Aorta (tissue), 5 donors: Measurements from ENCODE around the gene BRIX1. TPM values are rescaled to one million over a fixed set of nuclear protein-coding genes. Genes with fewer than 3 reads are reported as not detected.
"Not testable (repeated sequence)": the region's sequence is repeated elsewhere in the genome, so short reads cannot be mapped to it uniquely, and the experiment has no call there.

ENCODE experiments used
- ATAC-seq: fragments of 200-7000 bp; cut with Tn5 transposase; one replicate; pipeline ENCODE4 v1.9.1; 2022; ENCODE audit warnings: moderate library complexity; ENCODE audit not compliant: low FRiP score
- DNase-seq, 2 donors: peaks; one replicate each; pipeline ENCODE4 v3.0.0-alpha.2; 2020
- H3K27ac ChIP-seq, 2 donors: one replicate each; pipeline ENCODE4 v1.5.1; 2013; ENCODE audit warnings: low read length in 2 of 2, mild to moderate bottlenecking in 2 of 2, moderate library complexity in 2 of 2, control low read depth in 1 of 2, inconsistent platforms in 1 of 2, low read depth in 1 of 2
- H3K27me3 ChIP-seq, 2 donors: one replicate each; pipeline ENCODE4 v1.6.1; 2013; ENCODE audit warnings: control low read depth in 1 of 2, low read length in 1 of 2, mild to moderate bottlenecking in 1 of 2, moderate library complexity in 1 of 2; ENCODE audit not compliant: insufficient read depth in 2 of 2, control insufficient read depth in 1 of 2
- H3K36me3 ChIP-seq, 2 donors: one replicate each; pipeline ENCODE4 v1.6.1; 2013; ENCODE audit warnings: control low read depth in 1 of 2, low read length in 1 of 2, mild to moderate bottlenecking in 1 of 2; ENCODE audit not compliant: insufficient read depth in 2 of 2, control insufficient read depth in 1 of 2
- H3K4me1 ChIP-seq, 2 donors: one replicate each; pipeline ENCODE4 v1.6.1; 2013; ENCODE audit warnings: low read length in 2 of 2, control low read depth in 1 of 2, mild to moderate bottlenecking in 1 of 2, moderate library complexity in 1 of 2; ENCODE audit not compliant: insufficient read depth in 2 of 2, control insufficient read depth in 1 of 2
- H3K4me3 ChIP-seq, 2 donors: one replicate each; pipeline ENCODE4 v1.5.1; 2013; ENCODE audit warnings: low read length in 2 of 2, control low read depth in 1 of 2, mild to moderate bottlenecking in 1 of 2
- H3K9me3 ChIP-seq: one replicate; pipeline ENCODE4 v1.6.1; 2013; ENCODE audit warnings: mild to moderate bottlenecking, low read length; ENCODE audit not compliant: control insufficient read depth
- WGBS, 2 donors: extraction: QIAGEN DNeasy Blood & Tissue Kit; methylation state at CpG; one replicate each; pipeline ENCODE4 v1.1.7; 2013; 5-methylcytosine and 5-hydroxymethylcytosine counted together
- intact Hi-C, 2 donors: fragments of 100-400 bp; cut with DNase I; formaldehyde crosslinking; loops; one replicate each; pipeline versions ENCODE4 v1.14.2 to v1.15.0; 2022
- polyA plus RNA-seq, 2 donors: library from polyadenylated mRNA; stranded (reverse); fragments of 200-250 nt; gene quantifications; one replicate each; pipeline ENCODE4 v1.2.3, GENCODE V29; 2013
- total RNA-seq, 2 donors: library from RNA; stranded (reverse); fragmentation: NEBNext Ultra II Directional; extraction: Animal tissue kit (Norgen Biotek cat#: 25700); gene quantifications; one replicate each; pipeline ENCODE4 v1.2.1, GENCODE V29; 2021
- donor health status: healthy with polysubstance abuse.
- donor health status: Bipolar disorder and iron deficiency.
- donor health status: DM: no; HTN: no; CAD: no.
- donor health status: DM: no; HTN: no; CAD: no.
- donor health status: DM: yes; HTN: yes; CAD: no.

Gene BRIX1
- total and polyA plus RNA-seq, 4 donors, result 12.4 to 19.0 (median 15.8) TPM

DNA sequence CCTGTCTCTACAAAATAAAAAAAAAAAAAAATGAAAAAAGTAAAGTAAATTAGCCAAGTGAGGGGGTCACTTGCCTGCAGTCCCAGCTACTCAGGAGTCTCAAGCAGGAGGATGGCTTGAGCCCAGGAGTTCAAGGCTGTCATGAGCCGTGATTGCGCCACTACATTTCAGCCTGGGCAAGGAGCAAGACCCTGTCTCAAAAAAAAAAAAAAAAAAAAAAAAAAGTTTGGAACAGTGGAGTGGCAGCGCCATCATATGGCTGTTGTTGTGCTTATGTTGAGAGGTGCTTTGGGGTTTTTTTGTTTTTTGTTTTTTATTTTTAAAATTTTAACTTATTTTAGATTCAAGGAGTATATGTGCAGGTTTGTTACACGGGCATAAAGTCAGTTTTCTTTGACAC lies 3.6 kb downstream of the BRIX1 start:
- Histone ChIP-seq H3K9me3 (no peaks in the 10 kb centered on the region), H3K4me1 (peaks cover 2% of the 10 kb centered on the region in 2 donors), H3K4me3 (no peak overlapping the region), H3K36me3 (no peaks in the 10 kb centered on the region), H3K27me3 (no peaks in the 10 kb centered on the region), H3K27ac (no peak overlapping the region)
- 75 to 76% methylated on average over 4 of the region's 4 CpGs for WGBS, 2 donors
- ATAC-seq (no peak), DNase-seq (no peak)
- intact Hi-C loops, result no loop called here

DNA sequence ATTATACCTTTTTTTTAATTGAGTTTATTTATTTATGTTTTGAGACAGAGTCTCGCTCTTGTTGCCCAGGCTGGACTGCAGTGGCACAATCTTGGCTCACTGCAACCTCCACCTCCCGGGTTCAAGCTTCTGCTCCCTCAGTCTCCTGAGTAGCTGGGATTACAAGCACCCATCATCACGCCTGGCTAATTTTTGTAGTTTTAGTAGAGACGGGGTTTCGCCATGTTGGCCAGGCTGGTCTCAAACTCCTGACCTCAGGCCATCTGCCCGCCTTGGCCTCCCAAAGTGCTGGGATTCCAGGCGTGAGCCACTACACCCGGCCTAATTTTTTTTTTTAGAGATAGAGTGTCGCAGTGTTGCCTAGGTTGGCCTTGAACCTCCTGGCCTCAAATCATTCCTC lies 7.7 kb downstream of the BRIX1 start:
- H3K9me3 ChIP-seq, intact Hi-C loops, ATAC-seq, H3K4me3 ChIP-seq, DNase-seq, H3K36me3 ChIP-seq, H3K4me1 ChIP-seq, H3K27ac ChIP-seq, H3K27me3 ChIP-seq: not testable (repeated sequence)
- WGBS, 2 donors, result 93 to 94% methylated on average over 9 of the region's 9 CpGs

DNA sequence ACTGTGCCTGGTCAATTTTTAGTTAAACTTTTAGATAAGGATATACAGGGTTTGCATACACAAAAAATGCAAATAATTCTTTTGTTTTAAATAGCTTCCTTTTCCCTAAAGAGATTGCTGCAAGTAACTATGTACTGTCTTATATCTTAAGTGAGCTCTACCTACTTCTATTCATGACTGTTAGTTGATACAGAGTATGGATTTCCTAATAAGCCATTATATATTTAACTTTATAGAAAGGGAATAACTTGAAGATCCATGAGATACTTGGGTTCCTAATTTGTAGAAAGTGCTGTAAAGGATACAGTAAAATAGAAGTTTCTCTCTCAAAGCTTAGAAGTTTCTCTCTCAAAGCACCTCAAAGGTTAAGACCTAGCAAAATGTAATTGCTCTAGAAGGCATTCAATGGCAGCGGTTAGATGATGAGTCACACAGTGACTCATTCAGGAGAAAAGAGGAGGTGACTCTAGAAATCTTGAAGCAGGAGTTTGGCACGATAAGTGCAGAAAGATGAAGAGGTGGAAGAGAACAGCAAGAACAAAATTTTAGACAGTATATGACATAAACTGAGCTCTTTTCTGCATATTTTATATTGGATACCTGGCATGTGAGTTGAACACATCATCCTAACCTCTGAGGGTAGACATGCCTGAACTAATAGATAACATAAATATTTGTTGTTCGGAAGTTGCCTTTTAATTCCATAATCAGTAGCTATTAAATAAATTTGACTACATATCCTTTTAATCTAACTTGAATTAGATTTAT lies 8.4 kb downstream of the BRIX1 start:
- 32% methylated on average over 3 of the region's 3 CpGs for WGBS, 2 donors
- H3K9me3 ChIP-seq, result no peaks in the 10 kb centered on the region
- no peaks in the 10 kb centered on the region for H3K27me3 ChIP-seq
- intact Hi-C loops, result no loop called here
- DNase-seq (no peak), ATAC-seq (no peak)
- no peak overlapping the region for H3K27ac ChIP-seq
- H3K36me3 ChIP-seq, result no peaks in the 10 kb centered on the region
- H3K4me3 ChIP-seq, result no peak overlapping the region
- H3K4me1 ChIP-seq, result no peaks in the 10 kb centered on the region

DNA sequence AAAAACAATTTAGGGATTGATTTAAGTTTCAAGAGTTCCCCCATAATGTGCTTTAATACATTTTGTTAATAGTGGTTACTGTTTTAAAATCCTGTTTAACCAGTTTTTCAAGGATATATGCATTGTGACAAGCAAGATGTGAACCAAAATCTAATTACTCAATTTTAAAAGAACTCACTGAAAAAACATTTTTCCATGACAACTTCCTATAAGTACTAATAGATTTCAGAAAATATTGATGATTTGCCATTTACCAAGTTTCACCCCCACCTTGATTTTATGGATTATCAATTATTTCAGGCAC lies 8.9 kb downstream of the BRIX1 start:
- no peaks in the 10 kb centered on the region for H3K27me3 ChIP-seq
- intact Hi-C loops, result no loop called here
- no peak for ATAC-seq
- no peak for DNase-seq
- no peak overlapping the region for H3K27ac ChIP-seq
- no peaks in the 10 kb centered on the region for H3K9me3 ChIP-seq
- H3K4me1 ChIP-seq, result no peaks in the 10 kb centered on the region
- H3K4me3 ChIP-seq, result no peak overlapping the region
- H3K36me3 ChIP-seq, result no peaks in the 10 kb centered on the region

DNA sequence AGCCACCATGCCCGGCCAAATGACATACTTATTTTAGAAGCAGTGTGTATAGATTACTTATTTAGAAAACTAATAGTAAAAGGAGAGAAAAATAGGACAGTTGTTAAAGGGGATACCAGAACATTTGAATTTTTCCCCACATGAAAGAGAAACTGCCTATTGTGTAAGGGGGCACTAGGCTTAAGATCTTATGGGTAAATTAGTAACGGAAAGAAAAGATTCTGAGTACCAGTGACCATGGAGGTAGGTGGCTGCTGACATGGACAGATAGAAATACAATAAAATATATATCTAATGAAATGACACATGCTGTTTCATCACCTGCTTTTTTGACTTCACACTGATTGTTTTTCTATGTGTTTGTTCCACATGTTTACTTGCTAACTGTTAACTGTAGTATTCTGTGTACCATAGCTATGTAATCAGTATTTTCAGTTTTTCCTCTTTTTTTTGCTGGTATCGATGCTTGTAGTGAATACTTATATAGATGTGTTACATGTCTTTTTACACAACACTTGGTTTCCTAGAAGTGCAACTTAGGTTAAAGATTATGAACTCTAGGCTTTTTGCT lies 10.9 kb downstream of the BRIX1 start:
- intact Hi-C loops, result no loop called here
- Histone ChIP-seq H3K27me3 (no peaks in the 10 kb centered on the region), H3K9me3 (no peaks in the 10 kb centered on the region), H3K36me3 (no peaks in the 10 kb centered on the region), H3K4me3 (no peak overlapping the region), H3K27ac (no peak overlapping the region), H3K4me1 (peaks cover 0 to 4% of the 10 kb centered on the region in 2 donors)
- no peak for ATAC-seq
- no peak for DNase-seq
- WGBS, 2 donors, result 91 to 92% methylated on average over 3 of the region's 3 CpGs

DNA sequence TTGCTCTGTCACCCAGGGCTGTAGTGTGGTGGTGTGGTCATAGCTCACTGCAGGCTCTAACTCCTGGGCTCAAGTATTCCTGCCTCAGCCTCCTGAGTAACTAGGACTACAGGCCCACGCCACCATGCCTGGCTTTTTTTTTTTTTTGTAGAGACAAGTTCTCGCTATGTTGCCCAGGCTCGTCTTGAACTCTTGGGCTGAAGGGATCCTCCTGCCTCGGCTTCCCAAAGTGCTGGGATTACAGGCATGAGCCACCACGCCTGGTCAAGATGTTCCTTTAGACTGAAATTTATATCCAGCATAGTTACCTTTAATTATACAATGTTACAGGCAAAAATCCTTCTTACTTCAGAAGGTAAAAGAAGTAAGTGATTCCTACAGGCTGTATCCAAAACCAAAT lies 12.3 kb downstream of the BRIX1 start:
- Histone ChIP-seq H3K4me1 (peaks cover 0 to 4% of the 10 kb centered on the region in 2 donors), H3K4me3 (no peak overlapping the region), H3K27ac (no peak overlapping the region), H3K27me3 (no peaks in the 10 kb centered on the region), H3K9me3 (no peaks in the 10 kb centered on the region), H3K36me3 (no peaks in the 10 kb centered on the region)
- intact Hi-C loops, result no loop called here
- 94 to 97% methylated on average over 5 of the region's 5 CpGs for WGBS, 2 donors
- DNase-seq (no peak), ATAC-seq (no peak)

DNA sequence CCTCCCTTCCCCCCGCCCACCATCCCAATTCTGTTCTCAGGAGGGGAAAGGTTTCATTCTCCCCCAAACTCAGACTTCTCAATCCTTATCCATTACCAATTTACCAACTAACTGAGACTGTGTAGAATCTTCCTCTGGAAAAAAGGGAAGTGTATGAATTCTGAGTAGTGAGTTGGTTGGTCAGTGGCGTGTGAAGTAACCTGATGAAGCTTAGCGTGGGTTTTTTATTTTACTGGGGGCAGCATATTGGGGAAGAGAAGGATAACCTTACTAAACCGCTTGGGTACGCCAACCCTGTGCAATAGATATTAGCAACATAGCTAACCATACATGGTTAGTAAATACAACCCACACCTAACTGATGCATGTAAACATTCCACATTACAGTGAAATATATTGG lies 12.8 kb downstream of the BRIX1 start:
- H3K27me3 ChIP-seq, result no peaks in the 10 kb centered on the region
- H3K4me1 ChIP-seq, result peaks cover 0 to 4% of the 10 kb centered on the region in 2 donors
- DNase-seq, result no peak
- ATAC-seq, result no peak
- no peaks in the 10 kb centered on the region for H3K36me3 ChIP-seq
- intact Hi-C loops, result no loop called here
- no peak overlapping the region for H3K4me3 ChIP-seq
- no peak overlapping the region for H3K27ac ChIP-seq
- H3K9me3 ChIP-seq, result no peaks in the 10 kb centered on the region
- WGBS, 2 donors, result 85 to 91% methylated on average over 5 of the region's 5 CpGs

DNA sequence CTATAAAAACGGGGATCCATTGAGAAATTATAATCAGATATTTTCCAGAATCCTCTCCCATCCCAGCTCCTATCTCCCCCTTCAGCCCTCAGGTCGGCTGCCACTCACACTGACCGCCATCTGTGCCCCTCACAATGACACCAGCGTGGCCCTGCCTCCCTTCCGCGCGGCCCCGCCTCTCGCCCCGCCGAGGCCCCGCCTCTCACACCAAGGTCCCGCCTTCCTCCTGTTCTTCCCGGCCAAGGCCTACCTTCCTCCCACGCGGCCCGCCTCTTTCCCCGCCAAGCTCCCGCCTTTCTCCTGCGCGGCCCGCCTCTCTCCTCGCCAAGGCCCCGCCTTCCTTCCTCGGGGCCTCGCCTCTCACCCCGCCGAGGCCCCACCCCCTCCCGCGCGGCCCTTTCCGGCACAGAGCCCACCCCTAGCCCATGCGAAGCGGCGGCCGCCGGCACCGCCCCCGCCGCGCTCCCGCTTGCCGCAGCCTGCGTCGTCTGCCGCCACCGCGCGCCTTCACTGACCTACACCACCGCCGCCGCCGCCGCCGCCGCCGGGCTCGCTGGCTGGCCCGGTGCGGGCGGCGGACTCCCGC lies 13.7 kb downstream of the BRIX1 start, which contains the start of gene DNAJC21:
Gene DNAJC21, plus strand, starts transcription at position 426 of the 586 bp plus-strand sequence. CDS start 261 bp downstream, outside the sequence.
- H3K9me3 ChIP-seq, result no peaks in the 10 kb centered on the region
- H3K27me3 ChIP-seq, result no peaks in the 10 kb centered on the region
- DNase-seq (peak; percentile 99 to 100), ATAC-seq (peak; percentile 99)
- peaks cover 0 to 4% of the 10 kb centered on the region in 2 donors for H3K4me1 ChIP-seq
- H3K27ac ChIP-seq, result peak within 1 kb of the TSS; percentile 84 to 95
- no peaks in the 10 kb centered on the region for H3K36me3 ChIP-seq
- 1% methylated on average over 51 to 63 of the region's 63 CpGs for WGBS, 2 donors
- intact Hi-C loops, result loop anchor here in 1 of 2 donors (1.0 kb wide), 1 partner anchor 14 kb away; the partner anchor contains the start of genes BRIX1 and RAD1
- peak within 1 kb of the TSS; percentile 57 to 73 for H3K4me3 ChIP-seq
